H1 (cell line): ENCODE measurements around the gene ZPBP2. TPM values are rescaled to one million over a fixed set of nuclear protein-coding genes. Genes with fewer than 3 reads are reported as not detected.

ENCODE experiments used
- CTCF ChIA-PET: fragments of 300-600 bp; sonication (Branson Sonifier 250); formaldehyde crosslinking; loops from one replicate; lab custom pipeline; 2021; ENCODE audit not compliant: partially characterized antibody; lab: Charles Lee
- POLR2A ChIA-PET: fragments of 300-600 bp; sonication (Branson Sonifier 250); formaldehyde crosslinking; loops from one replicate; lab custom pipeline; 2021; ENCODE audit warnings: inconsistent platforms; ENCODE audit not compliant: partially characterized antibody; lab: Charles Lee
- DNase-seq, 2 experiments: peaks; one replicate each; pipeline versions ENCODE4 v3.0.0 to v3.0.0-alpha.2; 2010 to 2022; ENCODE audit warnings: low spot score in 2 of 2, low read depth in 1 of 2, mixed read lengths in 1 of 2
- FAIRE-seq: peaks from 2 replicates; lab custom pipeline; 2011; peaks lifted over from hg19 to GRCh38; lab: Jason Lieb, UNC
- H2AFZ ChIP-seq: 2 replicates; pipeline ENCODE4 v1.8.1; 2012; ENCODE audit warnings: low read length, inconsistent platforms
- H2AK5ac ChIP-seq: 2 replicates; pipeline ENCODE4 v1.6.1; 2013; ENCODE audit warnings: low read depth, low read length
- H2BK120ac ChIP-seq: replicated peaks from 2 replicates; pipeline ENCODE3; 2013; ENCODE audit warnings: low read depth, low read length, inconsistent platforms
- H2BK12ac ChIP-seq: 2 replicates; pipeline ENCODE4 v1.6.1; 2013; ENCODE audit warnings: low read depth, low read length
- H2BK15ac ChIP-seq: 2 replicates; pipeline ENCODE4 v1.6.1; 2013; ENCODE audit warnings: low read length
- H2BK20ac ChIP-seq: 2 replicates; pipeline ENCODE4 v1.6.1; 2013; ENCODE audit warnings: low read length
- H2BK5ac ChIP-seq: 2 replicates; pipeline ENCODE4 v1.6.1; 2013; ENCODE audit warnings: low read depth, low read length
- H3K14ac ChIP-seq: 2 replicates; pipeline ENCODE4 v1.6.1; 2013; ENCODE audit warnings: inconsistent platforms; ENCODE audit not compliant: insufficient read length
- H3K18ac ChIP-seq: 2 replicates; pipeline ENCODE4 v1.6.1; 2013; ENCODE audit warnings: low read length; ENCODE audit errors: extremely low read depth
- H3K23ac ChIP-seq: 2 replicates; pipeline ENCODE4 v1.6.1; 2013; ENCODE audit warnings: inconsistent platforms; ENCODE audit not compliant: insufficient read length
- H3K23me2 ChIP-seq: 2 replicates; pipeline ENCODE4 v1.6.1; 2013; ENCODE audit warnings: low read depth, low read length
- H3K27ac ChIP-seq: 2 replicates; pipeline ENCODE4 v1.6.1; 2011; ENCODE audit warnings: low read depth, low read length, inconsistent platforms
- H3K27me3 ChIP-seq, 4 experiments: replicated peaks in 1 of 4; 1 replicate in 1 of 4; 2 replicates in 3 of 4; pipeline versions ENCODE4 v1.6.1 to v1.8.1; 2011 to 2013; ENCODE audit warnings: low read length in 3 of 4, mild to moderate bottlenecking in 3 of 4, inconsistent platforms in 2 of 4, mixed read lengths in 2 of 4, moderate library complexity in 1 of 4; ENCODE audit not compliant: control insufficient read depth in 3 of 4, insufficient read depth in 3 of 4; ENCODE audit errors: extremely low read depth in 1 of 4
- H3K36me3 ChIP-seq, 4 experiments: 2 replicates each; pipeline versions ENCODE4 v1.6.1 to v1.8.1; 2011 to 2013; ENCODE audit warnings: mild to moderate bottlenecking in 4 of 4, low read length in 3 of 4, moderate library complexity in 2 of 4, control low read depth in 1 of 4, inconsistent platforms in 1 of 4; ENCODE audit not compliant: insufficient read depth in 4 of 4, control insufficient read depth in 2 of 4
- H3K4ac ChIP-seq: replicated peaks from 2 replicates; pipeline ENCODE3; 2013; ENCODE audit warnings: low read length, low read depth, mixed read lengths, inconsistent platforms; ENCODE audit not compliant: insufficient read length
- H3K4me1 ChIP-seq, 4 experiments: replicated peaks in 1 of 4; 1 replicate in 1 of 4; 2 replicates in 3 of 4; pipeline versions ENCODE4 v1.6.1 to v1.8.1; 2011 to 2013; ENCODE audit warnings: low read length in 3 of 4, inconsistent platforms in 2 of 4, mixed read lengths in 1 of 4; ENCODE audit not compliant: insufficient read depth in 4 of 4, control insufficient read depth in 3 of 4
- H3K4me2 ChIP-seq, 2 experiments: 2 replicates each; pipeline versions ENCODE4 v1.6.1 to v1.8.1; 2011 to 2013; ENCODE audit warnings: low read depth in 2 of 2, low read length in 2 of 2, control low read depth in 1 of 2, inconsistent platforms in 1 of 2, mild to moderate bottlenecking in 1 of 2; ENCODE audit not compliant: insufficient read depth in 1 of 2
- H3K4me3 ChIP-seq, 4 experiments: fragments of 200-600, 300-600 bp in 1 of 4; sonication (generic), shearing (Covaris generic), sonication (Bioruptor Twin) in 1 of 4; 2 replicates each; pipeline versions ENCODE4 v1.5.1 to v1.8.1; 2011 to 2016; ENCODE audit warnings: low read length in 4 of 4, low read depth in 3 of 4, control low read depth in 2 of 4, inconsistent platforms in 2 of 4, mild to moderate bottlenecking in 2 of 4, mixed read lengths in 1 of 4, moderate library complexity in 1 of 4; ENCODE audit not compliant: insufficient read depth in 2 of 4; ENCODE audit errors: extremely low read depth in 1 of 4
- H3K56ac ChIP-seq: replicated peaks from 2 replicates; pipeline ENCODE3; 2013; ENCODE audit warnings: low read depth, mild to moderate bottlenecking, mixed read lengths, low read length, inconsistent platforms; ENCODE audit not compliant: insufficient read length
- H3K79me1 ChIP-seq: 2 replicates; pipeline ENCODE4 v1.6.1; 2013; ENCODE audit warnings: low read depth, low read length, control low read depth
- H3K79me2 ChIP-seq, 2 experiments: 2 replicates each; pipeline versions ENCODE4 v1.6.1 to v1.8.1; 2012 to 2013; ENCODE audit warnings: low read length in 2 of 2, mild to moderate bottlenecking in 2 of 2, inconsistent platforms in 1 of 2; ENCODE audit not compliant: insufficient read depth in 2 of 2, control insufficient read depth in 1 of 2
- H3K9ac ChIP-seq, 4 experiments: replicated peaks in 1 of 4; 1 replicate in 1 of 4; 2 replicates in 3 of 4; pipeline versions ENCODE4 v1.6.1 to v1.8.1; 2011 to 2013; ENCODE audit warnings: low read depth in 3 of 4, low read length in 3 of 4, control low read depth in 2 of 4, mild to moderate bottlenecking in 2 of 4, moderate library complexity in 2 of 4, inconsistent platforms in 1 of 4; ENCODE audit errors: extremely low read depth in 1 of 4
- H3K9me3 ChIP-seq, 2 experiments: 2 replicates each; pipeline versions ENCODE4 v1.6.1 to v1.8.1; 2012 to 2013; ENCODE audit warnings: mild to moderate bottlenecking in 2 of 2, moderate library complexity in 2 of 2, control low read depth in 1 of 2, inconsistent platforms in 1 of 2, low read depth in 1 of 2, low read length in 1 of 2, mixed read lengths in 1 of 2; ENCODE audit not compliant: insufficient read depth in 2 of 2
- H4K20me1 ChIP-seq, 2 experiments: replicated peaks in 1 of 2; 2 replicates each; pipeline versions ENCODE3 to v1.8.1; 2011 to 2013; ENCODE audit warnings: inconsistent platforms in 2 of 2, low read length in 2 of 2, mild to moderate bottlenecking in 1 of 2; ENCODE audit not compliant: insufficient read depth in 2 of 2, control insufficient read depth in 1 of 2
- H4K5ac ChIP-seq: 2 replicates; pipeline ENCODE4 v1.6.1; 2013; ENCODE audit warnings: low read length, low read depth, mixed read lengths, inconsistent platforms; ENCODE audit not compliant: insufficient read length
- H4K8ac ChIP-seq: 2 replicates; pipeline ENCODE4 v1.8.0; 2013; ENCODE audit warnings: mild to moderate bottlenecking, moderate library complexity, low read length, inconsistent platforms; ENCODE audit not compliant: insufficient read depth; ENCODE audit errors: extremely low read depth
- H4K91ac ChIP-seq: replicated peaks from 2 replicates; pipeline ENCODE3; 2013; ENCODE audit warnings: low read length, mixed read lengths, inconsistent platforms; ENCODE audit not compliant: insufficient read length
- MAFK ChIP-seq: IDR thresholded peaks from 2 replicates; pipeline ENCODE4 v1.6.1; 2012; ENCODE audit warnings: low read depth, mild to moderate bottlenecking, improper control_type of control experiment, low read length
- WGBS, 2 experiments: shearing (Covaris generic) in 1 of 2; methylation state at CpG; one replicate each; pipeline versions ENCODE4 v1.1.6 to v1.1.7; 2013 to 2015; ENCODE audit warnings: low lambda C conversion rate in 2 of 2, mixed read lengths in 2 of 2, inconsistent platforms in 1 of 2, low coverage in 1 of 2, missing lambda C conversion rate in 1 of 2; ENCODE audit not compliant: insufficient replicate concordance in 2 of 2, insufficient coverage in 1 of 2, insufficient read length in 1 of 2; ENCODE audit errors: extremely low coverage in 1 of 2, missing lambda C conversion rate in 1 of 2; 5-methylcytosine and 5-hydroxymethylcytosine counted together
- polyA plus RNA-seq, 7 experiments: library from polyadenylated mRNA; depleted of rRNA in 3 of 7; stranded (reverse) in 5 of 7; unstranded in 2 of 7; fragments of >200 nt in 5 of 7; fragments of 200-250 nt in 2 of 7; gene quantifications; 1 replicate in 5 of 7; 2 replicates in 1 of 7; 4 replicates in 1 of 7; pipeline versions ENCODE4 v1.2.1 to v1.2.3, GENCODE V29; 2011 to 2013; ENCODE audit warnings: missing spikeins in 2 of 7, mixed read lengths in 2 of 7
- total RNA-seq: library from RNA; stranded (reverse); fragmentation: NEBNext Ultra II Directional; extraction: Animal tissue kit (Norgen Biotek cat#: 25700); gene quantifications from 2 replicates; pipeline ENCODE4 v1.2.1, GENCODE V29; 2021

Gene ZPBP2
- total and polyA plus RNA-seq, 2 of the 8 experiments (the other 6 are each of a cell fraction or from before 2014, with no cell fraction given) = not detected

- CTCF ChIA-PET = interaction anchor here (1.0 to 1.9 kb wide), 3 partner anchors 15 to 199 kb away, joined by 3 to 6 read pairs (median 3); no protein-coding TSS in a partner anchor
- Histone ChIP-seq H3K27me3 (no peaks in the 10 kb centered on the region), H3K18ac (no peak overlapping the region), H4K91ac (no peak overlapping the region), H3K14ac (no peak overlapping the region), H3K23me2 (no peaks in the 10 kb centered on the region), H2AK5ac (no peak overlapping the region), H3K79me1 (no peaks in the 10 kb centered on the region), H3K4ac (no peak overlapping the region), H3K23ac (no peak overlapping the region), H3K9ac (no peak overlapping the region), H3K56ac (no peak overlapping the region), H3K27ac (no peak overlapping the region), H3K79me2 (no peaks in the 10 kb centered on the region), H2BK20ac (no peak overlapping the region), H2BK12ac (no peak overlapping the region)
- no peak for TF ChIP-seq MAFK
- TF ChIP-seq, all 59 proteins: peak for 0
- Histone ChIP-seq H3K4me1 (no peaks in the 10 kb centered on the region), H3K4me2 (no peak overlapping the region), H2BK5ac (no peak overlapping the region), H2AFZ (no peak overlapping the region), H4K20me1 (no peaks in the 10 kb centered on the region), H2BK120ac (no peak overlapping the region), H3K9me3 (peaks cover 13 to 20% of the 10 kb centered on the region in 2 experiments; a peak in 3 of 4 replicates), H3K36me3 (no peaks in the 10 kb centered on the region), H2BK15ac (no peak overlapping the region), H4K8ac (no peak overlapping the region), H4K5ac (no peak overlapping the region), H3K4me3 (no peak overlapping the region)
- DNase-seq = no peak
- POLR2A ChIA-PET = no interaction called here
- 93% methylated on average over 2 of the region's 2 CpGs; no CpG with 5 or more reads in 1 of the 2 experiments for WGBS, 2 experiments
- FAIRE-seq = no peak
Measured at GRCh38 chr17:39820987-39821386, 47.0 kb upstream of the ZPBP2 start.
